H1 (cell line): ENCODE results near the gene TLCD5. TPM values are rescaled to one million over a fixed set of nuclear protein-coding genes. Genes with fewer than 3 reads are reported as not detected.

Experiments
- polyA plus RNA-seq, 7 experiments: library from polyadenylated mRNA; depleted of rRNA in 3 of 7; stranded (reverse) in 5 of 7; unstranded in 2 of 7; fragments of >200 nt in 5 of 7; fragments of 200-250 nt in 2 of 7; gene quantifications; 1 replicate in 5 of 7; 2 replicates in 1 of 7; 4 replicates in 1 of 7; pipeline versions ENCODE4 v1.2.1 to v1.2.3, GENCODE V29; 2011 to 2013; ENCODE audit warnings: missing spikeins in 2 of 7, mixed read lengths in 2 of 7
- total RNA-seq: library from RNA; stranded (reverse); fragmentation: NEBNext Ultra II Directional; extraction: Animal tissue kit (Norgen Biotek cat#: 25700); gene quantifications from 2 replicates; pipeline ENCODE4 v1.2.1, GENCODE V29; 2021
- TF ChIP-seq, protein P1 (sequence below): IDR thresholded peaks from 2 replicates; pipeline ENCODE4 v1.6.1; 2012; ENCODE audit warnings: low read length, inconsistent platforms

TLCD5 gene
- total and polyA plus RNA-seq, 2 of the 8 experiments (the other 6 are each of a cell fraction or from before 2014, with no cell fraction given): 9.5 to 10.1 TPM

DNA sequence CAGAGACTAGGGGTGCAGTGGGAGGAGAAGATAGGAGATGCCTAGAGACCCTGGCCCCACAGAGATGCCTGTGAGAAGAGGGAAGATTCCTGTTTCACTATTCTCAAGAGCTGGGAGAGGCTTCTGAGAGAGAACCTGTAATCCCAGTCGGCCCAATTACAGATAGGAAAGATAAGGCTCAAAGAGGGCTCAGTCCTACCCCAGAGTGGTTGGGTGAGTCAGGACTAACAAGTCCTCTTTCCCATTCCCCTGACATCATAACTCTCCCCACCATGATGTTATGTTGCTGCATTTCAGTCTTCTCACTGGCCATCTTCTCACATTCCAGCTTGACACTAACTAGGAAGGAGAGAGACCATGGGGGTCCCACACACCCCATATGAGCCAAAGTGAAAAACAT is 29.0 kb downstream of the TLCD5 start (continued):
- TF ChIP-seq, protein P1, sequence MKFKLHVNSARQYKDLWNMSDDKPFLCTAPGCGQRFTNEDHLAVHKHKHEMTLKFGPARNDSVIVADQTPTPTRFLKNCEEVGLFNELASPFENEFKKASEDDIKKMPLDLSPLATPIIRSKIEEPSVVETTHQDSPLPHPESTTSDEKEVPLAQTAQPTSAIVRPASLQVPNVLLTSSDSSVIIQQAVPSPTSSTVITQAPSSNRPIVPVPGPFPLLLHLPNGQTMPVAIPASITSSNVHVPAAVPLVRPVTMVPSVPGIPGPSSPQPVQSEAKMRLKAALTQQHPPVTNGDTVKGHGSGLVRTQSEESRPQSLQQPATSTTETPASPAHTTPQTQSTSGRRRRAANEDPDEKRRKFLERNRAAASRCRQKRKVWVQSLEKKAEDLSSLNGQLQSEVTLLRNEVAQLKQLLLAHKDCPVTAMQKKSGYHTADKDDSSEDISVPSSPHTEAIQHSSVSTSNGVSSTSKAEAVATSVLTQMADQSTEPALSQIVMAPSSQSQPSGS: no peak
